K562 (cell line): ENCODE measurements around the gene MARCKS. TPM values are rescaled to one million over a fixed set of nuclear protein-coding genes. Genes with fewer than 3 reads are reported as not detected.

Source experiments
- ATAC-seq: fragments of 200-7000 bp; cut with Tn5 transposase; 3 replicates; pipeline ENCODE4 v1.9.1; 2020; ENCODE audit warnings: moderate library complexity
- BruUV-seq: library from RNA; stranded (reverse); fragments of 400-500 nt; replicated peaks from 2 replicates; lab custom pipeline; 2021; lab: Mats Ljungman, UMichigan
- CTCF ChIA-PET: fragments of 300-600 bp; formaldehyde crosslinking; extraction: SDS; loops from one replicate; lab custom pipeline; 2021; ENCODE audit warnings: low intra/inter-chr PET ratio; lab: Yijun Ruan, JAX
- POLR2A ChIA-PET: fragments of 300-600, 350-650 bp; sonication (Branson Sonifier 250); formaldehyde crosslinking; extraction: SDS; loops from one replicate; lab custom pipeline; 2021; ENCODE audit warnings: antibody characterized with exemption, inconsistent platforms; lab: Yijun Ruan, JAX
- DNase-seq, 4 experiments: peaks; one replicate each; pipeline versions ENCODE4 v3.0.0 to v3.0.0-alpha.2; 2011 to 2018; ENCODE audit warnings: low spot score in 3 of 4, mixed read lengths in 3 of 4; ENCODE audit errors: extremely low read depth in 1 of 4
- FAIRE-seq: peaks from 2 replicates; lab custom pipeline; 2011; peaks lifted over from hg19 to GRCh38; lab: Jason Lieb, UNC
- H2AFZ ChIP-seq: 2 replicates; pipeline ENCODE4 v1.6.0; 2011; ENCODE audit warnings: low read depth, low read length, control low read depth, inconsistent platforms
- H3K27ac ChIP-seq: fragments of 200-600 bp; 3 replicates; pipeline ENCODE4 v1.8.0; 2011; ENCODE audit warnings: low read depth, mild to moderate bottlenecking, control low read depth, inconsistent platforms, low read length, moderate library complexity, mixed read lengths; ENCODE audit errors: extremely low read depth
- H3K27me3 ChIP-seq, 2 experiments: fragments of 300-600 bp in 1 of 2; 2 replicates in 1 of 2; 3 replicates in 1 of 2; pipeline versions ENCODE4 v1.6.0 to v1.8.0; 2011; ENCODE audit warnings: inconsistent platforms in 2 of 2, low read length in 2 of 2, mild to moderate bottlenecking in 1 of 2, mixed read lengths in 1 of 2, moderate library complexity in 1 of 2; ENCODE audit not compliant: control insufficient read depth in 2 of 2, insufficient read depth in 2 of 2
- H3K36me3 ChIP-seq: fragments of 300-600 bp; 3 replicates; pipeline ENCODE4 v1.8.0; 2011; ENCODE audit warnings: mild to moderate bottlenecking, low read length, inconsistent platforms; ENCODE audit not compliant: control insufficient read depth, insufficient read depth
- H3K4me1 ChIP-seq, 2 experiments: fragments of 200-600 bp in 1 of 2; replicated peaks in 1 of 2; 2 replicates in 1 of 2; 3 replicates in 1 of 2; pipeline versions ENCODE4 v1.5.1 to v1.8.0; 2011; ENCODE audit warnings: inconsistent platforms in 2 of 2, low read length in 2 of 2, mild to moderate bottlenecking in 1 of 2, mixed read lengths in 1 of 2, moderate library complexity in 1 of 2; ENCODE audit not compliant: control insufficient read depth in 2 of 2, insufficient read depth in 2 of 2
- H3K4me2 ChIP-seq: 2 replicates; pipeline ENCODE4 v1.6.1; 2011; ENCODE audit warnings: low read length, control low read depth, inconsistent platforms, mixed read lengths; ENCODE audit not compliant: insufficient read depth
- H3K4me3 ChIP-seq: fragments of 200-600 bp; sonication (generic), shearing (Covaris generic); 2 replicates; pipeline ENCODE4 v1.5.1; 2016; ENCODE audit warnings: control low read depth, inconsistent platforms
- H3K79me2 ChIP-seq: fragments of 200-600 bp; 3 replicates; pipeline ENCODE4 v1.8.0; 2011; ENCODE audit warnings: low read length, inconsistent platforms; ENCODE audit not compliant: control insufficient read depth, insufficient read depth
- H3K9ac ChIP-seq, 2 experiments: 2 replicates each; pipeline versions ENCODE4 v1.6.0 to v1.6.1; 2011; ENCODE audit warnings: low read depth in 2 of 2, low read length in 2 of 2, control low read depth in 1 of 2, inconsistent platforms in 1 of 2, mild to moderate bottlenecking in 1 of 2, mixed read lengths in 1 of 2; ENCODE audit not compliant: insufficient read depth in 1 of 2
- H3K9me1 ChIP-seq: one replicate; pipeline ENCODE4 v1.6.0; 2011; ENCODE audit warnings: inconsistent platforms, mild to moderate bottlenecking, low read length, moderate library complexity; ENCODE audit not compliant: control insufficient read depth, insufficient read depth
- H3K9me3 ChIP-seq: replicated peaks from 2 replicates; pipeline ENCODE4 v1.5.1; 2011; ENCODE audit warnings: low read depth, low read length, inconsistent platforms; ENCODE audit not compliant: control insufficient read depth, insufficient read depth
- H4K20me1 ChIP-seq: replicated peaks from 2 replicates; pipeline ENCODE4 v1.6.1; 2011; ENCODE audit warnings: low read length, inconsistent platforms, mixed read lengths; ENCODE audit not compliant: control insufficient read depth, insufficient read depth
- ADNP ChIP-seq: fragments of 200-800 bp; sonication (Bioruptor generic); IDR thresholded peaks from 2 replicates; pipeline ENCODE4 v1.6.1; 2016; ENCODE audit warnings: missing genetic modification characterization, missing compliant biosample characterization
- ASH1L ChIP-seq: fragments of 450-650 bp; IDR thresholded peaks from 2 replicates; pipeline ENCODE4 v1.6.1; 2018; ENCODE audit warnings: borderline replicate concordance, mild to moderate bottlenecking, low read depth; ENCODE audit not compliant: partially characterized antibody
- C11orf30 ChIP-seq: fragments of 450-650 bp; IDR thresholded peaks from 2 replicates; pipeline ENCODE4 v1.6.1; 2016; ENCODE audit warnings: low read depth, mild to moderate bottlenecking
- CCAR2 ChIP-seq: fragments of 200-400 bp; formaldehyde crosslinking; IDR thresholded peaks from 2 replicates; pipeline ENCODE4 v1.6.1; 2017; ENCODE audit warnings: mild to moderate bottlenecking, low read depth, low read length
- JUNB ChIP-seq: fragments of 450-650 bp; formaldehyde crosslinking; conservative IDR thresholded peaks from 2 replicates; pipeline ENCODE4 v1.4.0; 2020; ENCODE audit warnings: mild to moderate bottlenecking
- JUND ChIP-seq, 2 experiments: IDR thresholded peaks; 2 replicates in 1 of 2; 3 replicates in 1 of 2; pipeline ENCODE4 v1.6.1; 2011; ENCODE audit warnings: borderline replicate concordance in 2 of 2, low read depth in 2 of 2, low read length in 2 of 2, improper control_type of control experiment in 1 of 2, missing biosample characterization in 1 of 2, missing genetic modification characterization in 1 of 2, missing genetic modification reagents in 1 of 2
- KDM4B ChIP-seq, 2 experiments: fragments of 450-650 bp in 1 of 2; sonication (generic) in 1 of 2; IDR thresholded peaks; 2 replicates each; pipeline ENCODE4 v1.6.1; 2016 to 2017; ENCODE audit warnings: borderline replicate concordance in 2 of 2, antibody characterized with exemption in 1 of 2, low read depth in 1 of 2, mild to moderate bottlenecking in 1 of 2
- LEF1 ChIP-seq: fragments of 450-650 bp; IDR thresholded peaks from 2 replicates; pipeline ENCODE4 v1.6.1; 2016; ENCODE audit warnings: mild to moderate bottlenecking
- MAFG ChIP-seq: fragments of 450-650 bp; conservative IDR thresholded peaks from 2 replicates; pipeline ENCODE4 v1.6.1; 2016; ENCODE audit warnings: missing genetic modification characterization, missing compliant biosample characterization
- MXI1 ChIP-seq: IDR thresholded peaks from 2 replicates; pipeline ENCODE4 v1.6.1; 2011; ENCODE audit warnings: low read depth, mild to moderate bottlenecking, improper control_type of control experiment, low read length
- NR2C1 ChIP-seq, 2 experiments: fragments of 450-650 bp; IDR thresholded peaks; 2 replicates each; pipeline ENCODE4 v1.6.1; 2017; ENCODE audit warnings: mild to moderate bottlenecking in 2 of 2, antibody characterized with exemption in 1 of 2, inconsistent platforms in 1 of 2, missing compliant biosample characterization in 1 of 2, missing genetic modification characterization in 1 of 2
- OTX1 ChIP-seq: fragments of 450-650 bp; formaldehyde crosslinking; IDR thresholded peaks from 2 replicates; pipeline ENCODE4 v1.4.0; 2022; ENCODE audit warnings: mild to moderate bottlenecking
- RBM14 ChIP-seq: fragments of 200-400 bp; formaldehyde crosslinking; IDR thresholded peaks from 2 replicates; pipeline ENCODE4 v1.6.1; 2018; ENCODE audit warnings: low read depth, mild to moderate bottlenecking, low read length, moderate library complexity, borderline replicate concordance; ENCODE audit not compliant: insufficient read depth
- RBM34 ChIP-seq: fragments of 200-400 bp; formaldehyde crosslinking; IDR thresholded peaks from 2 replicates; pipeline ENCODE4 v1.6.1; 2018; ENCODE audit warnings: low read length, borderline replicate concordance; ENCODE audit not compliant: insufficient read depth
- SRF ChIP-seq, 2 experiments: fragments of 250-450, 450-650 bp in 1 of 2; sonication (Bioruptor Pico) in 1 of 2; sonication (generic) in 1 of 2; formaldehyde crosslinking; IDR thresholded peaks; 2 replicates each; pipeline versions ENCODE4 v1.5.0 to v1.5.1; 2020 to 2022; ENCODE audit warnings: mild to moderate bottlenecking in 1 of 2, missing genetic modification reagents in 1 of 2
- SUPT5H ChIP-seq: fragments of 450-650 bp; IDR thresholded peaks from 2 replicates; pipeline ENCODE4 v1.6.1; 2016
- TRIM28 ChIP-seq: fragments of 450-650 bp; IDR thresholded peaks from 2 replicates; pipeline ENCODE4 v1.6.1; 2017
- U2AF2 ChIP-seq: fragments of 200-400 bp; formaldehyde crosslinking; optimal IDR thresholded peaks from 2 replicates; pipeline ENCODE3; 2017; ENCODE audit warnings: low read depth, mild to moderate bottlenecking, low read length
- ZNF140 ChIP-seq: fragments of 250-450 bp; sonication (Bioruptor Pico); IDR thresholded peaks from 2 replicates; pipeline ENCODE4 v1.8.0; 2021; ENCODE audit warnings: moderate library complexity, mild to moderate bottlenecking, inconsistent platforms
- ZNF316 ChIP-seq: fragments of 450-650 bp; IDR thresholded peaks from 2 replicates; pipeline ENCODE4 v1.6.1; 2016
- ZNF75A ChIP-seq: fragments of 450-650 bp; formaldehyde crosslinking; IDR thresholded peaks from 2 replicates; pipeline ENCODE4 v1.4.0; 2020; ENCODE audit warnings: mild to moderate bottlenecking
- WGBS: fragments of 100-300 bp; shearing (Covaris generic); methylation state at CpG from one replicate; pipeline ENCODE4 v1.1.6; 2016; ENCODE audit warnings: low coverage, mixed read lengths; ENCODE audit not compliant: insufficient coverage; ENCODE audit errors: missing lambda C conversion rate; 5-methylcytosine and 5-hydroxymethylcytosine counted together
- in situ Hi-C: fragments of 300-500 bp; cut with MboI; formaldehyde crosslinking; loops from 4 replicates; pipeline ENCODE4 v1.15.0; 2018; ENCODE audit warnings: inconsistent platforms, mixed read lengths
- intact Hi-C: fragments of 100-400 bp; cut with micrococcal nuclease; formaldehyde crosslinking; loops from 2 replicates; pipeline ENCODE4 v1.14.2; 2022
- polyA plus RNA-seq, 8 experiments: library from polyadenylated mRNA; depleted of rRNA in 4 of 8; stranded (reverse) in 5 of 8; unstranded in 3 of 8; fragments of >200 nt; fragmentation: Nextera tagmentation in 2 of 8; fragmentation: Illumina TruSeq in 1 of 8; extraction: Ambion mirVana in 2 of 8; extraction: Trizol in 1 of 8; gene quantifications; 2 replicates each; pipeline versions ENCODE4 v1.2.1 to v1.2.3, GENCODE V29; 2011 to 2014; ENCODE audit warnings: inconsistent platforms in 1 of 8, missing spikeins in 1 of 8
- total RNA-seq, 7 experiments: library from RNA; depleted of rRNA in 6 of 7; stranded (reverse); fragments of >200 nt in 6 of 7; fragmentation: Illumina TruSeq in 2 of 7; extraction: Trizol in 2 of 7; gene quantifications; 2 replicates each; pipeline versions ENCODE4 v1.2.1 to v1.2.3, GENCODE V29; 2011 to 2021; ENCODE audit warnings: low replicate concordance in 1 of 7
- TF ChIP-seq, protein P1 (sequence below), 2 experiments: fragments of 450-650 bp in 1 of 2; sonication (generic) in 1 of 2; formaldehyde crosslinking in 1 of 2; IDR thresholded peaks in 1 of 2; conservative IDR thresholded peaks in 1 of 2; 2 replicates each; pipeline versions ENCODE4 v1.6.1 to v1.8.1; 2016 to 2023; ENCODE audit warnings: mild to moderate bottlenecking in 2 of 2, moderate library complexity in 2 of 2, inconsistent platforms in 1 of 2, missing genetic modification reagents in 1 of 2
- TF ChIP-seq, protein P2 (sequence below): fragments of 450-650 bp; formaldehyde crosslinking; IDR thresholded peaks from 2 replicates; pipeline ENCODE4 v1.4.0; 2020; ENCODE audit warnings: mild to moderate bottlenecking, moderate library complexity

MARCKS gene
- total and polyA plus RNA-seq, 9 of the 15 experiments (the other 6 are each of a cell fraction or from before 2014, with no cell fraction given), result 0.15 to 2.7 (median 1.0) TPM

- FAIRE-seq, result no peak
- H3K9ac ChIP-seq, result no peak overlapping the region
- H4K20me1 ChIP-seq, result no peaks in the 10 kb centered on the region
- no peak overlapping the region for H3K4me2 ChIP-seq
- no peak overlapping the region for H3K27ac ChIP-seq
- no peak for TF ChIP-seq ADNP (tag)
- peak; percentile 31; the same call in 1 of the 2 replicates for TF ChIP-seq C11orf30
- no peak for TF ChIP-seq SRF (CRISPR knock-in tag; IDR thresholded peaks at IDR 0.05)
- peak; percentile 32; the same call in 1 of the 2 replicates for TF ChIP-seq MAFG
- no peak for TF ChIP-seq CCAR2
- TF ChIP-seq KDM4B (IDR thresholded peaks at IDR 0.05; ENCODE audit: borderline replicate concordance in 2 of 2, low read depth in 1 of 2), result no peak
- TF ChIP-seq RBM14, result no peak
- TF ChIP-seq LEF1, result no peak
- no peak for TF ChIP-seq NR2C1 (IDR thresholded peaks at IDR 0.05)
- TF ChIP-seq NR2C1 (tag; IDR thresholded peaks at IDR 0.05), result no peak
- peak; percentile 59 for TF ChIP-seq ZNF316
- no peak for TF ChIP-seq OTX1 (CRISPR knock-in tag)
- TF ChIP-seq, protein P1, sequence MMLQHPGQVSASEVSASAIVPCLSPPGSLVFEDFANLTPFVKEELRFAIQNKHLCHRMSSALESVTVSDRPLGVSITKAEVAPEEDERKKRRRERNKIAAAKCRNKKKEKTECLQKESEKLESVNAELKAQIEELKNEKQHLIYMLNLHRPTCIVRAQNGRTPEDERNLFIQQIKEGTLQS (IDR thresholded peaks at IDR 0.05), result no peak
- TF ChIP-seq, protein P1 (CRISPR knock-in tag; conservative IDR thresholded peaks at IDR 0.05), result no peak
- no peak for TF ChIP-seq JUND (IDR thresholded peaks at IDR 0.05; ENCODE audit: borderline replicate concordance, low read depth, low read length)
- no peak for TF ChIP-seq JUND (tag; IDR thresholded peaks at IDR 0.05; ENCODE audit: borderline replicate concordance, low read depth, low read length)
- TF ChIP-seq JUNB (CRISPR knock-in tag), result no peak
- TF ChIP-seq RBM34, result no peak
- TF ChIP-seq MXI1, result no peak
- no peak for TF ChIP-seq U2AF2
- no peak for TF ChIP-seq ZNF140 (CRISPR knock-in tag)
- TF ChIP-seq SUPT5H, result no peak
- TF ChIP-seq ASH1L, result no peak
- TF ChIP-seq TRIM28, result no peak
- TF ChIP-seq, protein P2, sequence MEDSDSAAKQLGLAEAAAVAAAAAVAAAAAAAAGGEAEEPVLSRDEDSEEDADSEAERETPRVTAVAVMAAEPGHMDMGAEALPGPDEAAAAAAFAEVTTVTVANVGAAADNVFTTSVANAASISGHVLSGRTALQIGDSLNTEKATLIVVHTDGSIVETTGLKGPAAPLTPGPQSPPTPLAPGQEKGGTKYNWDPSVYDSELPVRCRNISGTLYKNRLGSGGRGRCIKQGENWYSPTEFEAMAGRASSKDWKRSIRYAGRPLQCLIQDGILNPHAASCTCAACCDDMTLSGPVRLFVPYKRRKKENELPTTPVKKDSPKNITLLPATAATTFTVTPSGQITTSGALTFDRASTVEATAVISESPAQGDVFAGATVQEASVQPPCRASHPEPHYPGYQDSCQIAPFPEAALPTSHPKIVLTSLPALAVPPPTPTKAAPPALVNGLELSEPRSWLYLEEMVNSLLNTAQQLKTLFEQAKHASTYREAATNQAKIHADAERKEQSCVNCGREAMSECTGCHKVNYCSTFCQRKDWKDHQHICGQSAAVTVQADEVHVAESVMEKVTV, result no peak
- no peak for TF ChIP-seq ZNF75A (CRISPR knock-in tag)
- no peaks in the 10 kb centered on the region for H3K4me1 ChIP-seq
- H2AFZ ChIP-seq, result no peak overlapping the region
- ChIA-PET CTCF (no interaction called here), POLR2A (no interaction called here)
- no peak for DNase-seq
- 0% methylated on average over 1 of the region's 1 CpG for WGBS
- 0 out of 5 replicates have a peak, but pooled peaks cover 0 to 2% of the 10 kb centered on the region in 2 experiments for H3K27me3 ChIP-seq
- ATAC-seq, result no peak
- H3K9me1 ChIP-seq, result no peaks in the 10 kb centered on the region
- no peak overlapping the region for H3K4me3 ChIP-seq
- no peaks in the 10 kb centered on the region for H3K79me2 ChIP-seq
- intact Hi-C loops (no loop called here), in situ Hi-C loops (no loop called here)
- no peaks in the 10 kb centered on the region for H3K9me3 ChIP-seq
- BruUV-seq, result no TSS peak
- no peaks in the 10 kb centered on the region for H3K36me3 ChIP-seq
Measured at GRCh38 chr6:113886512-113886911, 29.4 kb downstream of the MARCKS start.
